Stimulated activated CD8-positive, alpha-beta memory T cell treated with anti-CD3 and anti-CD28 coated beads, Interleukin-15, amount 100 ng/mL, for 24 hours (primary cell): ENCODE results near the gene ZNF792.
"Not testable (repeated sequence)": the region's sequence is repeated elsewhere in the genome, so short reads cannot be mapped to it uniquely, and the experiment has no call there.

Experiments
- DNase-seq: peaks from one replicate; pipeline ENCODE4 v3.0.0-alpha.2; 2020; ENCODE audit warnings: low read depth

ZNF792 gene

DNA sequence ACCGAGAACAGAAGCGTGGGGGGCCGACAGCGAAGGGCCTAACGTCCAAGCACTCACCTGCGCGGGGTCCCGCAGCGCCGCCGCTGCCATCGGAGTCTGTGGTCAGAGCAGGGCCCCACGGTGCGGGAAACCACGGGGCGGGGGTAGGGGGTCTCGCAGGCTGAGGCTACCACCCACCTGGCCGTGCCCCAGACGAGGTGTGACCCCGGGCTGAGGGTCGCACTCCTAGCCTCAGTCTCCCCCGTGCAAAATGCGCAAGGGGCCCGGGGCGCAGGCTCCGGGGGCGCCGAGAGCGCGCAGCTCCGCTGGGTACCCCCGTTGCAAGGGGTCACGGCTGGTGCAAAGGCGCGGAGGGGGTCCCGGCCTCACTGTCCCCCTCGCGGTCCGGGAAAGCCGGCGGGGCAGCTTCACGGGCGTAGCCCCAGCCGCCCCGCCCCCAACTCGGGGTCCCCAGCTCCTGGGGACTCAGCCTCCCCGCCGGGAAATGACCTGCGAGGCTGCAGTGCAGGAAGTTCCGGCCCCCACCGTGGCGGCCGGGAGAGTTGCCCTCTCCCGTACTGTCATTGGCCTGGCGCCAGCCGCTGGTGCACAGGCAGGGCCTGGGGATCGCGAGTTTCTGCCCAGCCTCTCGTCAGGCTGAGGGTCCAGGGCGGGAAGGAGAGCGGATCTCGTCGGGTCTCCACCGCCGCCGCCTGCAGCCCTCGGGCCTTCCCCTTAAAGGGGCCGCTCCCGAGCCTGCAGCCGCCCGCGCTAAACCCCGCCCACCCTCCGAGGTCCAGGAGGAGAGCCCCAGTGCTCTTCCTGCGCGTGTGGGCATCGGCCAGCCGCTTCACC, at the start of gene ZNF792:
Gene ZNF792, minus strand, starts transcription at position 657 of the 834 bp plus-strand sequence. Its CDS starts 567 bp downstream, at position 90.
- DNase-seq = peak; percentile 25

DNA sequence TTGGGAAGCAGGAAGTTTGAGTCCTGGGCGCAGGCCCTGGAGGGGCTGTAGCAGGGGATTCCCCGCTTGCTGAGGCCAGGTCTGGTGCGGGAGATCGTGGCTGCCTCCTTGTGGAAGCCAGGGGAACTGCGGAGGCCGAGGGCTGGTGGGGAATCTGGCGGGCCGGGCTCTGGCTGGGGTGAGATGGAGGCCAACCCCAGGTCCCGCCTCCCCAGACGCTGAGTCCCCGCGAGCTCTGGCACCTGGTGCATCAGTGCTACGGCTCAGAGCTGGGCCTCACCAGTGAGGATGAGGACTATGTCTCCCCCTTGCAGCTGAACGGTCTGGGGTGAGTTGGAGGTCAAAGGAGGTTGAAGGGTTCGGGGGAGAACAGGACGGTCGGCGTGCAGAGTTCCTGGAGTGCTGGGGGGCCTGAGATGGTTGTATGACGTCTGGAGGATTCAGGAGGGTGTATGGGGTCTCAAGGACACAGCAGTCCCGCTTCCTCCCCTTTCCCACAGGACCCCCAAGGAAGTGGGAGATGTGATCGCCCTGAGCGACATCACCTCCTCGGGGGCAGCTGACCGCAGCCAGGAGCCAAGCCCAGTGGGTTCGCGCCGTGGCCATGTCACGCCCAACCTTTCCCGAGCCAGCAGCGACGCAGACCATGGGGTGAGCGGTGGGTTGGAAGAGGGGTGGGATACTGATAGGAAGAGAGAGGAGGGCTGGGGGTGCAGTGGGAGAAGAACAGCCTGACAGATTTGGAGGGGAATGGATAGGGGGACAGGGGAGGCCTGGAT, 49.2 kb upstream of the ZNF792 start:
- DNase-seq = peak; percentile 71

DNA sequence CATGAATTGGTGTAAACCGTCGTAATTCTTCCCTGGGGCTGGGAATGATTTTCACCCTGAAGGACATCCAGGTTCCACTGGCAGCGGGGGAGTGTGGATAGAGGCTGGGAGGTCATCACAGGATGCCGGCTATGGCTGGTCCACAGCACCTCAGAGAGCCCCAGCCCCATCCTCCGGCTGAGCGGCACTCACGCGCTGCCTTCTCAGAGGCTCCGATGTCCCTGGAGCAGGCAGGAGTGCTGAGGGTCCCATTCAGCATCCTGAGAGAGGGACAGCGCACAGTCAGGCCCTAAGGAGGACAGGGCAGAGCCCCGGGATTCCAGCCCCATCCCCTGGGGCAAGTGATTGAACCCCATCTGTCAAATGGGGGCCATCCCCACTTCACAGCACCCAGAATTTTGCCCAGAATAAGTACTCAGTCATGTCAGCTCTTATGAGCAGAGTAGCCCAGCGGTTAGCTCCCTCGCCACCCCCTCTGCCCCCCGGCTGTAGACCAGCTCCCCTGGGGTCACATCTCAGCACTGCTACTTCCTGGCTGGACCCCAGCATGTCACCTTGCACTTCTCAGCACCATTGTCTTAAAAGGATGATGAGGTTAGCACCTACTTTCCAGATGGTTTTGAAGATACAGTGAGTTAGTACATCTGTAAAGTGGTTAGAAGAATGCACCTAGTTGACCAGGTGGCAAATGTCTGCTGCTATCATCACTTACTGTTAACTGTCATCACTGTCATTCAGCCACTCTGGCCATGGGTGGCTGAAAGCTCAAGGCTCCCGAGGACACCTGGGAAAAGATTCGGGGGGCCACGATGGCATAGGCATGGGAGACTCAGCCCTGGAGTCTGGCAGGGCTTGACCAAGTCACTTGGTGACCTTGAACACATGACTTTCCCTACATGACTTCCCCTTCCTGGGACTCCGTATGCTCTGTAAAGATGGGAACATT, 48.0 kb upstream of the ZNF792 start:
- no peak for DNase-seq

DNA sequence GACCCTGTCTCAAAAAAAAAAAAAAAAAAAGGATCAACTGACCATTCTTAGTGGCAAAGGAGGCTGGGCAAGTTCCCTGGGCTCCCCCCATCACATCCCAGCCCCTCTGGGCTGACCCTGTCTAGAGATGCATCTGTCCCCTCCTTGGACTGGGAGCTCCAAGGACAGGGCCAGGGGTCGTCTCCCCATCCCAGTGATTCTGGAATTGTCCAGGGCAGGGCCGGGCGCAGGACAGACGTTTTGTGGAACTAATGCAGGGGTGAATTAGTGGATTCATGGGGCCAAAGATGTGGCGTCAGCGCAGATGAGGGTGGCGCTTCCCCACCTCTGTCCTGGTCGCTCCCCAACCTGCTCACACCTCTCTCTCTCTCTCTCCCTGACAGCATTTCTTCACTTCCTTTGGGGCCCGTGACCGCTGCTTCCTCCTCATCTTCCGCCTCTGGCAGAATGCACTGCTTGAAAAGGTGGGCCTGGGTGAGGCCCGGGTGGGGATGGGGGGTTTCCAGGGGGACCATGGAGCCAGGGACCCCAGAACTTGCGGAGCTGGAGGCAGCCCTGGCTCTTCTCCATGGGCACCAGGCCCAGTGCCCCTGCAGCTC, 47.2 kb upstream of the ZNF792 start:
- DNase-seq = no peak

DNA sequence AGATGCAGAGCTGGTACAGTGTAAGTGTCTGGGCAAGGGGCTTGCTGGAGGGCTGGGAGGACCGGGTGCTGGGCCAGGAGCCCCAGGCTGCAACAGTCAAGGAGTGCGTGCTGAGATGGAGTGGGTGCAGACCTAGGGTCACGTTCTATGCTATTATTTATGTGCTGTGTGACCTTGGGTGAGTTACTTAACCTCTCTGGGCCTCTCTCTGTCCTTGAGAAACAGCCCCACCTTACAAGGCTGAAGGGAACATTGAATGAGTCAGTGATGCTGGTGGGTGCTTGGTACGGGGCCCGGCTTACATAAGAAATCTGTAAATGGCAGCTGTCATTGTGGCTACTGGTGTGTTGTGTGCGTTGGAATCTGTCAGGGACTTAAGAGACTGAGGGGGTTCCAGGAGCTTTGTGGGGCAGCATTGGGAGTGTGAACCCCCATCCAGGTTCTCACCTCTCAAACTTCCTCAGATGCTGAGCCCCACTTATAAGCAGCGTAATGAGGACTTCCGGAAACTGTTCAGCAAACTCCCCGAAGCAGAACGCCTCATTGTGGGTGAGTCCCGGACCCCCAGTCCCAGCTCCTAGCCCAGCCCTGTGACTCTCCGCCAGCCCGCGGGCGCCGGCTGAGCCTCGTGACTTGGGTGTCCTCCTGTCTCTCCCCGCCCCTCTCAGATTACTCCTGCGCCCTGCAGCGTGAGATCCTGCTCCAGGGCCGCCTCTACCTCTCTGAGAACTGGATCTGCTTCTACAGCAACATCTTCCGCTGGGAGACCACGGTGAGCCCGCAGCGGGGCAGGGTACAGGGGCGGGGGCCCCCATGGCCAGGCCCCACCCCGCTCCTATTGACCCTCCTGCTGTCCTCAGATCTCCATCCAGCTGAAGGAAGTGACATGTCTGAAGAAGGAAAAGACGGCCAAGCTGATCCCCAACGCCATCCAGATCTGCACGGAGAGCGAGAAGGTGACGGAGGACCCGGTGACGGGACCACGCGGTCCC, 45.7 kb upstream of the ZNF792 start:
- DNase-seq = no peak

DNA sequence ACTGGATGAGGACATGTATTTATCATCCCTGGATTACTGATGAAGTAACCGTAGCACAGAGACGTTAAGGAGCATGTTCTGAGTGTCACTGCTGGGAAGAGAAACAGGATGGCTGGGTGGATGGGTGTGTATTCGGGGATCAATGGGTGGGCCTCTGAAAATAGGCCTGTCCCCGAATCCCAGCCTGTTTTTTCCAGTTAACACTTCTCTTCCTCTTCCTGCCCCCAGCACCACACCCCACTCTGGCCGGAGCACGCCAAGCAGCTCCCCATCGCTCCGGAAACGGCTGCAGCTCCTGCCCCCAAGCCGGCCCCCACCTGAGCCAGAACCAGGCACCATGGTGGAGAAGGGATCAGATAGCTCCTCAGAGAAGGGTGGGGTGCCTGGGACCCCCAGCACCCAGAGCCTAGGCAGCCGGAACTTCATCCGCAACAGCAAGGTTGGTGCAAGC, 44.9 kb upstream of the ZNF792 start:
- DNase-seq = no peak

DNA sequence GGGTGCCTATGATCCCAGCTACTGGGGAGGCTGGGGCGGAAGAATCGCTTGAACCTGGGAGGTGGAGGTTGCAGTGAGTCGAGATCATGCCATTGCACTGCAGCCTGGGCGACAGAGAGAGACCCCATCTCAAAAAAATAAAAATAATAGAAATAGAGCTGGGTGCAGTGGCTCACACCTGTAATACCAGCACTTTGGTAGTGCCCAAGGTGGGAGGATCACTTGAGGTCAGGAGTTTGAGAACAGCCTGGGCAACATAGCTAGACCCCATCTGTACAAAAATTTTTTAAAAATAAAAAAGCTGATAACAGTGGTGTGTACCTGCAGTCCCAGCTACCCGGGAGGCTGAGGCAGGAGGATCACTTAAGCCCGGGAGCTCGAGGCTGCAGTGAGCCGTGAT, 43.4 kb upstream of the ZNF792 start:
- DNase-seq = not testable (repeated sequence)

- no peak for DNase-seq
Observed at GRCh38 chr19:35006999-35007365, 43.0 kb upstream of the ZNF792 start.

DNA sequence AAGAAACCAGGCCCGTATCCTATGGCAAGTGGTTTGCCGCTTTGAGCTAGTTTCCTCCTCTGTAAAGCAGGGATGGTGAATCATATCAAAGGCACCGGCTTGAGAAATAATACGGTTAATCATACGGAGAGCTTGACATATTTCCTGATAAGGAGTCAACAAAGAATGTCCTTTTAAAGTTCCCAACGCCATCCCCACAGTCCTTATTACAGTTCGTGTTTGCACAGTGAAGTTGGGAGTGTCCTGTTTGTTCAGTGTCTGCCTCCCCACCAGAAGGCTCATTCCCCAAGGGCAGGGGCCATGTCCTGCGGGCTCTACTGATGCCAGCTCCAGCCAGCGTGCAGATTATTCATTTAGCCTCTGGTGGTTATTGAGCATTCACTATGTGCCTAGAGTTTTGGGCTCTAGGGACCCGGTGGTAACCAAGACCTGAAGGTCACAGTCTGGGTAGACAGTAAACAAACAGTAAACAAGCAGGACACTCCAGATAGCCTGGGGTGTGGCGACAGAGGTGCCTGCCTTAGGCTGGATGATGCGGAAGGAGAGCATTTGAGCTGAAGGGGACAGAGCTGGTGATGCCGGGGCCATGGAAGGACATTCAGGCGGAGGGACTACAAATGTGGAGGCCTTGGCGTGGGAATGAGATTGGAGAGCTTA, 42.4 kb upstream of the ZNF792 start:
- no peak for DNase-seq

DNA sequence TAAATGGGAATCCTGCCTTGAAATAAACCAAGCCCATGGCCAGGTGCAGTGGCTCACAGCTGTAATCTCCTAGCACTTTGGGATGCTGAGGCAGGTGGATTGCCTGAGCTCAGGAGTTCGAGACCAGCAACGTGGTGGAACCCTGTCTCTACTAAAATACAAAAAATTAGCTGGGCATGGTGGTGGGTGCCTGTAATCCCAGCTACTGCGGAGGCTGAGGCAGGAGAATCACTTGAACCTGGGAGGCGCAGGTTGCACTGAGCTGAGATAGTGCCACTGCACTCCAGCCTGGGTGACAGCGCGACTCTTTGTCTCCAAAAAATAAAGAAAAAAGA, 41.9 kb upstream of the ZNF792 start:
- DNase-seq = not testable (repeated sequence)

DNA sequence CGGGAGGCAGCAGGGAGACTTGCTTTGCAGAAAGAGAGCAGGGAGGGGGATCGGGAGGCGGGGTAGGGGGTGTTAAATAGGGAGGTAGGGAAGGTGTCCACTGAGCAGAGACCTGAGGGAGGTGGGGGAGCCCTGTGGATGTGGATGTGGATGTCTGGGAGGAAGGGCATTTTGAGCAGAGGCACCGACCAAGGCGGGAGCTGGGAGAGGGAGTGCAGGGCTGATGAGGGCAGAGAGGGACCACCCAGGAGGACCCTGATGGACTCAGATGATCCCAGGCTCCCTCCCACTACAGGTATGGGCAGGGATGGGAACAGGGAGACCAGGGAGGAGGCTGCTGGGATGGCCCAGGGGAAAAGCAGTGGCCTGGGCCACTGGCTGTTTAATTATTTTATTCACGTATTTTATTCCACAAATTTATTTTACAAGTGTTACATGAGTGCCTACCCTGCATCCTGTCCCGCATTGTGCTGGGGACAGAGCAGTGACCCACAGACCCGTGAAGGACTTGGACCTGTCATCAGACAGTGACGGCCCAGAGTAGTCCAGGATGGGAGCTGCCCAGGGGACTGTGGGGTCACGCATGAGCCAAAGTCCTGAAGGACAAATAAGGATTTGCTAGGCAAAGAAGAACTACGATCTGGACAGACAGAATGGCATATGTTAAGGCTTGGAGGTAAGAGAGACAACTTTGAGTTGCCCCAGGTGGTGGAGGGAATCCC, 41.4 kb upstream of the ZNF792 start:
- DNase-seq = no peak

GRCh38 chr19:35004517-35005255, 40.7 kb upstream of the ZNF792 start:
- DNase-seq = no peak

DNA sequence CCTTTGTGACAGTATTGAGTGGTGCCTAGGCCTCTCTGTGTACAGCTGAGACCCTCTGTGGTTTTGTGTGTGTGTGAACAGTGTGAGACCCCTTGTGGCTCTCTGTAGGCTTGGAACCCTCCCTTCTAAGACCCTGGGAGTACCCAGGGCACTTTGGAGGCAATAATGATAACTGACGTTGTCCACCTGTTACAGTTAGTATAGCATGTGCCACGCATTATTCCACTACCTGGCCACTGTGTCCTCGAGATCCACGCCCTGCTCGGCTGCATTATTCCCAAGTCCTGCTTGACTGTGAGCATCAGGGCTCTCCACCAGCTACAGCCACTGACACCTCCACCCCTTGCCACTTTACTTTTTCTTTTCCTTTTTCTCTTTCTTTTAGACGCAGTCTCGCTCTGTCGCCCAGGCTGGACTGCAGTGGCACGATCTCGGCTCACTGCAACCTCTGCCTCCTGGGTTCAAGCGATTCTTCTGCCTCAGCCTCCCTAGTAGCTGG, 38.1 kb upstream of the ZNF792 start:
- no peak for DNase-seq

DNA sequence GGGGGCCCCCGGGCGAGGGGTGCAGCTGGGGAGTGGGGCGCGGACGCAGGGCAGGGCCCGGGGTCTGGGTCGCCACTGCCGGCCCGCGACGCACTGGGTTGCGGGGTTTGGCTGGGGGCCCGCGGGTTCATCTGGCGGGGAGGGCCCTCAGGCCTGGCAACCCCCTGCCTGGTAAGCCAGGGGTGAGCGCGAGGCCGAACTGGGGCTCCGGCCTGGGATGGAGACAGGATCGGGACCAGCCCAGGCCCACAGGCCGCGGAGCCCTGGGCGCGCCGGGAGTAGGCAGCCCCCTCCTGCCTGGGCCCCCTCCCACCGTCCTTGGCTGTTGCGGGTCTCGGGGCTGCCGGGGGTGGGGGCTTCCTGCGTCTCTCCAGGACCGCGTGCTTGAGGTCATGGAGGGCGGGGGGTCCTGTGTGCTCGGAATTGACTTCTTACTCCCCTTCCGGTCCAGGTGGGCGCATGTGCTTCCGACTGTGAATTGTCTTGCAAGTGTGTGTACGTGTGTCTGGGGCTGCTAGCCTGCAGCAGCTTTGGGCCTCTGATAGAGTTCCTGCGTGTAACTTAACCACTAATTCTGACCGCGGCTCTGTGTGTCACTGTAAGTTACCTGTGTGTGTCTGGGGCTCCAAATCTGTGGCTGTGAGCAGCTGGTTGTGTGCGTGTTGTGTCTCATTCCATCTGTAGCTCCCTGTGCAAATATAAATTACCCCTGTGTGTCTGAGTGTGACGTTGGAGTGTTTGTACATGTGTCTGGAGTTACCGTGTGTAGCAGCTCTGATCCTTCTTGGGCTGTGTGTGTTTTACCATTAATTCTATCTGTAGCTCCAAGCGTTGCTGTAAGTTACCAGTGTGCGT, 36.8 kb upstream of the ZNF792 start:
- no peak for DNase-seq

DNA sequence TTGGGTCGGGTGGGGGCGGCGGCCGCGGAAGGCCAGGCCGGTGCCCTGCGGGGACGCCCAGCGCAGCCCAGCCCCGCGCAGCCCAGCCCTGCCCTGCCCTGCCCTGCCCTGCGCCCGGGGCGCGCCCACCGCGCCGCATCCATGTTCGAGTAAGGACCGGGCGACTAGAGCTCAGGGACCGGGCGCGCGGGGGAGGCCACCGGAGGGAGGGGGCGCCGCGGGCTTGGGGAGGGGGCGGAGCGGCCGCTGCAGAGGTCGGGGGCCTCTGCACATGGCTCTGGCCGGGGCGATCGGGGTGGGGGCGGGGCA, 36.3 kb upstream of the ZNF792 start:
- DNase-seq = no peak

- DNase-seq = peak; percentile 48
Observed at GRCh38 chr19:34999498-35000337, 35.7 kb upstream of the ZNF792 start, which contains the start of gene GRAMD1A. TSS of gene GRAMD1A (plus strand) at chr19:35000323. CDS start at chr19:35000479, 156 bp downstream.
